ACHN (cell line): ENCODE data around the gene FMN2.

Experiments
- DNase-seq: peaks from one replicate; pipeline ENCODE4 v3.0.0-alpha.2; 2015
- in situ Hi-C: cut with HindIII; loops from 2 replicates; pipeline ENCODE4 v1.10.0; 2017; ENCODE audit warnings: low sequenced_read_pairs, low pct_ligation_motif_present, low pct_unique_long_range_greater_than_20kb

The FMN2 gene

GRCh38 chr1:240478536-240478935 is 386.9 kb downstream of the FMN2 start:
- DNase-seq, result no peak
- in situ Hi-C loops, result no loop called here

DNA sequence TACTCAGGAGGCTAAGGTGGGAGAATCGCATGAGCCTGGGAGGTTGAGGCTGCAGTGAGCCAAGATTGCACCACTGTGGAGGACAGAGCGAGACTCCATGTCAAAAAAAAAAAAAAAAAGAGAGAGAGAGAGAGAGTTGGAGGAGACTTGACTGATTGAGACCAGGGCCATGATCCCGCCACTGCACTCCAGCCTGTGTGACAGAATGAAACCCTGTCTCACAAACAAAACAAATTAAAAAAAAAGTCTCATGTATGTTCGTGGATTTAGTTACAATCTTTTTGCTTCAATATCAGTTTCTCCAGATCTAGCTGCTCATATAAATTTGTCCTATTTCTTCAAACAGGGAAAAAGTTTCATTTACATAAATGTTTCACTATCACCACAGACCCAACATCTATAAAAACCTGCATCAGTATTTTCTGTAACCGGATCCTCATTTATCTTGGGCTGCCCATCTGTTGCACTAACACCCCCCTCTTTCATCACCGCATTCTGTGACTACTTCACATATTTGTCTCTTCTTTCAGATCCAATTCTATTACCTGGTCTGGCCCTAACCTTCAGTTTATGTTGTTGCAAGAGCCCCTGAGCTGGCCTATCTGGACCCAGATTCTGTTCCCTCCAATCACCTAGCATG is 393.2 kb downstream of the FMN2 start:
- in situ Hi-C loops, result no loop called here
- DNase-seq, result no peak

DNA sequence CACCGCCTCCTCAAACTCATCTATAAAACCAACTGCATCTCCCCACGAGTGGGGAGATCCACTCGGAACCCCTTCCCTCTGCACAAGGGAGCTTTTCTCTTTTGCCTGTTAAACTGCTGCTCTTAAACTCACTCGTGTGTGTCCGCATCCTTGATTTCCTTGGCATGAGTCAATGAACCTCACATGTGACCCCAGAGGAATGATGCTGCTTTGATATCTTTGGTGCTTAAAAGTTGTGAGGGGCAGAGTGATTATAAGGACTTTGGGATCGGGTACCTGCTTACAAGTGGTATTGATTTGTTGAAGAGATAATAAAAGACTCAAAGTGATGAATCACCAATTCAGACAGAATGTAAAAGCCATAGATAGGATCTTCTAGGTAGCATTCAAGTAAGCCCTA is 394.9 kb downstream of the FMN2 start:
- in situ Hi-C loops, result no loop called here

DNA sequence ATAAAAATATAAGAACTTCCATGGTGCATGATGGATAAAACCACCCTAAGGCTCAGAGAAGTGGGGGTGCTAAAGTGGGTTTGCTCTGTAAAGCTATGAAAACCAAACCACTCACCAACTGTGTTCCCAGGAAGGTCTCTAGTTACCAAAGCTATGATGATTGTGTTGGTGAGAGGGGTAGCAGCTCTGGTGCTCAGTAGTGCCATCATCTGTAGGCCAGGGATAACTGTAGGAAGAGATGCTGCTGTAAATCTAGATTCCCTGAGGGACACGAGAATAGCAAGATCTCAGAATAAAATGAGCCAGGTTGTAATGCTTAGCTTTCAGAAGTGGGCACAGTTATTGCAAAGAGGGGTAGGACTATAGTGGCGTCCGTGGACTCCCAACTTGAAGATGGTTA is 395.8 kb downstream of the FMN2 start:
- in situ Hi-C loops, result no loop called here
- DNase-seq, result no peak

More for the DNA sequence above, 394.9 kb downstream of the FMN2 start:
- peak; percentile 60 for DNase-seq

- in situ Hi-C loops, result no loop called here
- DNase-seq, result peak; percentile 89
Measured at GRCh38 chr1:240491156-240491555, 399.5 kb downstream of the FMN2 start.

- in situ Hi-C loops, result no loop called here
- no peak for DNase-seq
Measured at GRCh38 chr1:240491796-240492195, 400.1 kb downstream of the FMN2 start.

- in situ Hi-C loops, result no loop called here
- DNase-seq, result peak; percentile 79
Measured at GRCh38 chr1:240492832-240493440, 401.3 kb downstream of the FMN2 start.

GRCh38 chr1:240495601-240496000 is 403.9 kb downstream of the FMN2 start:
- in situ Hi-C loops, result no loop called here
- DNase-seq, result no peak

GRCh38 chr1:240496356-240496755 is 404.7 kb downstream of the FMN2 start:
- in situ Hi-C loops, result no loop called here
- DNase-seq, result no peak

DNA sequence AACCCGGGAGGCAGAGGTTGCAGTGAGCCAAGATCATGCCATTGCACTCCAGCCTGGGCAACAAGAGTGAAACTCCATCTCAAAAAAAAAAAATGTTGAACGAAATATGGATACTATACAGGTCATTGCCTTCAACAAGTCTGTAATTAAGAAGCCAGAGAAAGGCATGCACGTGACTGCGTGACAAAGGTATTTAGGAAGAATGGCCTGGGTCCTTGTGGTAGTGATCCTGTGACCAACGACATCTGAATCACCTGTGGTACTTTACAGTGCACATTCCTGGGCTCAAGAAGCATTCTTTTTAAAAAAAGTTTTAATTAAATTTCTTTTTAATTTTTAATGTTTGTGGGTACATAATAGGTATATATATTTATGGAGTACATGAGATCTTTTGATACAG is 405.3 kb downstream of the FMN2 start:
- DNase-seq, result no peak
- in situ Hi-C loops, result no loop called here

DNA sequence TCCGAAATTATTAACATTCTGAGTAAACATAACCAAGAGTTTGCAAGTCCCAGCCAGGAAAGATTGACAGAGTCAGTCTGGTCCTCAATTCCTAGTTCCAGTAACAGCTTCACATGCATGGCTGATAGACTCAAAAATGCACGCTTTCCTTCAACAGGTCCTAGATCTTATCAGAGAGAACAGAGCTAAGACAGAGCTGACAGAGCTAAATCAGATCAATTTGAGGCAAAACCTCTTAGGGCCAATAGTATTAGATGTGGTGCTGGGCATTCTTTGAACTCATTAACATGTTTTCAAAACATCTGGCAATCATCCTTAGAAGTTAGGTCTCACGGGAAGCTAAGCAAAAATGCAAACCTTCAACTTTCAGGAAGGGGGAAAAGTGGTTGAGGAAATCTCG is 406.2 kb downstream of the FMN2 start:
- in situ Hi-C loops, result no loop called here
- no peak for DNase-seq

DNA sequence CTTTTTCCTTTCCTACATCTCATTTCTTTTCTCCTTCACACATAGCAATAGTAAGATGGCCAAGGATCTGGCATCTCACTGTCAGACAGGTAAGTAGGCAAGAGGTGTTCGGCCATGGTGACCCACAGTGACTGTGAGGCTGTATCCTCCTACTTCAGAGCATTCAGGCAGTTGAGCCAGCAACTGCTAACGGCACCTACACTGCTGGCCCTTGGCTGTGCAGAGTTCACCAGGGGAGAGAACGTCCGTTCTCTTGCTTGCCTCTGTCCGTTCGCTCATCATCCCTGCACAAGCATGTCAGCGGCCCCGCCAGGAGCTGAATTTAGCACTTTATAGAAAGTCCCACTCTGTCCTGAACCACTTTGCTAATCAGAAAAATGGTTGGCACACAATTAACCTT is 406.7 kb downstream of the FMN2 start:
- no peak for DNase-seq
- in situ Hi-C loops, result no loop called here

DNA sequence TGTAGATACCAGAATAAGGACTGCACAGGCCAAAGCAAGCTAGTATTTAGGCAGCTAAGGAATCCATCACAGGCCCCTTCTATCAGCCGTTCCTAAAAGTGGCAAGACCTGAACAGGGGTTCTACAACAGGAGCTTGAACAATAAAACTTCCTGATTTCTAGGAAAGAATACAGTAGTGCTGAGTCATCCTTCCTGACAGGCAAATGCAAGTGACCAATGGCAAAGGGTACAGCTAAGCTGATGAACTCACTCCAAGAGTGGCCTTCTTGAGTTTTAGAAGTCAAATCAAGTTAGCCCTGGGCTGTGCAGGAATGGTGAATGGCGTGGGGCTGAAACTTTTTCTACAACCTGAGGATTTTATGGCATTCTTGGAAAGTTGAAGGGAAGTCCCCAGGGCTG is 407.3 kb downstream of the FMN2 start:
- in situ Hi-C loops, result no loop called here
- peak; percentile 58 for DNase-seq

DNA sequence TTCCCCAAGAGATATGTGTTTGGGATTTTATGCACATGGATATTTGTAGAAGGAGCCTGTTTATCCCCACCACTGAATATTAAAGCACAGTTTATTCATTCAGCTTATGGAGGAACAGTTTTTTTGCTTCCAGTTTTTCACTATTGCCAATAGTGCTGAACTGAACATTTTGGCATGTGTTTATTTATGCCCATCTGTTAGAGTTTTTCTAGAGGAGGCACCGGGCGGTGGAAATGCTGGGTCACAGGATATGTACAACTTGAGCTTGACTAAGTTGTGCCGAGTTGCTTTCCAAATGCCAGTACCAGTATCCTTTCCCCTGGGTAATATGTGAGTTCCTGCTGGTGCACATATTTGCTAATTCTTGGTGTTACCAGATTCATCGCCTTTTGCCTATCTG is 409.0 kb downstream of the FMN2 start:
- in situ Hi-C loops, result no loop called here
- DNase-seq, result no peak

DNA sequence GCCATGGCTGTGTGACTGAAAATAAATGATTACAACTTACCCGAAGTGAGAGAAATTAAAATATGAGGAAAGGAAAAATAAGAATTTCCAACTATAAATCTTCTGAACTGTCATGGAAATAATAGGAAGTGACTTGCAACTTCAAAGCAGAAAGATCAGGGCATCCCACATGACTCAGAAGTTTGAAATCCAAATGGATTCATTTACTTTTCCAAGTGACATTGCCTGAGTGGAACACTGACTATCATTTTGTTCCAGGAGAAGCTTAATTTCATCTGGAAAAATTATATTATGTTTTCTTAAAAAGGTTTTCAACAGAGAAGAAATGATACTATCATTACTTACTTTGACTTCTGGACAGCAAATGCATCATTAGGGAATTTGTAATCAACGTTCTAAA is 409.4 kb downstream of the FMN2 start:
- in situ Hi-C loops, result no loop called here
- DNase-seq, result no peak

DNA sequence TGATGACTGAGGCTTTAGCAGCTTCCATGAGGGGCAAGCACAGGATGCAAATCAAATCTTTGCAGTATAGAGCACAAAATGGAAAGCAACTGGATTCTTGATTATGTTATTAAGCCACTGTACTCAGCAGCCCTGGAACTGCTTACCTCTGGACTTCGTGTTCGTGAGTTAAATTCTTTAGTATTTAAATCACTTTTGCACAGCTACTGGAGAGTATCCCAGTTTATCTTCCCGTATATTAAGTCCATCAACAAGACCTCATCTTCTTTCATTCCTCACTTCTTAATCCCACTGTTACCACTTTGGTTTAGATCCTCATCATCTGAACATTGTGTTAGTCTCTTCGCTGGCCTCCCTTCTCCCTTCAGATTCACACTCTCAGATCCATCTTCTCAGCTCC is 411.4 kb downstream of the FMN2 start:
- in situ Hi-C loops, result no loop called here

GRCh38 chr1:240503558-240503957 is 411.9 kb downstream of the FMN2 start:
- DNase-seq, result no peak
- in situ Hi-C loops, result no loop called here

More for the DNA sequence above, 411.4 kb downstream of the FMN2 start:
- DNase-seq, result no peak

GRCh38 chr1:240506176-240506575 is 414.5 kb downstream of the FMN2 start:
- in situ Hi-C loops, result no loop called here
- no peak for DNase-seq

DNA sequence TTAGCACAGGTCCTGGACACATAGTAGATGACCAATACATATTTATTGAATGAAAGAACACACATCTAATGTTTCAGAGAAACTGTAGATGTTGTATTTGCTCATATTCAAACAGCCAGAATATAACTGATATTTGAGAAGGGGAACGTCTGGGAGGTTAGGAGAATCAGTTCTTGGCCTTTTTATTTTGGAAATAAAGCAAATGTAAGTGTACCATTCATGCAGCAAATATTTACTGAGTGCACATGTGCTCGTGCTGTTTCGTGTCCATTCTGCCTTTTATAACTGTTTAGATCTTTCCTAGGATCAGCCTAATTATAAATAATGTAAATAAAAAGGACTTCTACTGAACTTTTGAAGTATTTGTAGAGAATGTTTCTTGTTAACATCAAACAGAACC is 416.5 kb downstream of the FMN2 start:
- in situ Hi-C loops, result no loop called here
- DNase-seq, result no peak

DNA sequence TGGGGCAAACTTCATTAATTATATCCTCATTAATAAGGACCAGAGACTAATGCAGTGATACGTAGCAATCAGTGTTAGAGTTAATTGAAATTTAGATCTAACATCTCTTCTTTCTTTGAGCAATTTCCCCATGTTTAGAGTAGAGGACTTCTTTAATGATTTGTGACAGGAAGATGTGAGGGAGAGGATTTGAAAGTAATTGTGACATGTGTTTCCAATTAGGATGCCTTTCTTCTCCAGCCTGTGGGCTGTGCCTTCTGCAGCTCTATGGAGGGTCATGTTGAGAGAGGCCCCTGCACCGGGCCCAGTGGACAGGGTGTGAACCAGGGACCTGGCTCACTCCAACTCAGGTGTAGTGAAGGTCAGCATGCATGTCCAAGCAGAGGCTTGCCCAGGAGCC is 417.3 kb downstream of the FMN2 start:
- no peak for DNase-seq
- in situ Hi-C loops, result no loop called here

- in situ Hi-C loops, result no loop called here
Measured at GRCh38 chr1:240511789-240512188, 420.1 kb downstream of the FMN2 start.

More at GRCh38 chr1:240511789-240512188, 420.1 kb downstream of the FMN2 start:
- no peak for DNase-seq
